B cell (primary cell): ENCODE results near the gene LVRN.

ENCODE experiments used
- CTCF ChIP-seq: fragments of 200-600 bp; IDR thresholded peaks from one replicate; pipeline ENCODE4 v1.8.0; 2022; ENCODE audit warnings: antibody characterized with exemption, mild to moderate bottlenecking
- EZH2 ChIP-seq: IDR thresholded peaks from 2 replicates; pipeline ENCODE4 v1.6.1; 2012; ENCODE audit warnings: borderline replicate concordance, low read depth, mild to moderate bottlenecking, moderate library complexity, low read length; ENCODE audit not compliant: insufficient read depth, poor library complexity, severe bottlenecking

- TF ChIP-seq EZH2: no peak
- TF ChIP-seq CTCF: no peak
Measured at GRCh38 chr5:116035123-116035522, 72.8 kb downstream of the LVRN start.
